ENCODE data around the gene PFKP.

GRCh38 chr10:3046981-3047547 is 20.3 kb upstream of the PFKP start:
- TF ChIP-seq CTCF (IDR thresholded peaks at IDR 0.05; ENCODE audit: low read depth, low read length): no peak
- no peak for TF ChIP-seq POLR2A (IDR thresholded peaks at IDR 0.05; ENCODE audit: extremely low read depth, insufficient read length)
- no peak for TF ChIP-seq MYC (IDR thresholded peaks at IDR 0.05; ENCODE audit: low read depth, low read length)
- no peak for TF ChIP-seq MAX (IDR thresholded peaks at IDR 0.05; ENCODE audit: low read depth, low read length)

All from NB4 (cell line).